ENCODE data around the gene APBA2. TPM values are rescaled to one million over a fixed set of nuclear protein-coding genes. Genes with fewer than 3 reads are reported as not detected.

APBA2 gene
- total RNA-seq, 2 donors from 2014 or later: 0.47 to 0.48 TPM

- H3K36me3 ChIP-seq: no peaks in the 10 kb centered on the region
- H3K4me1 ChIP-seq: no peaks in the 10 kb centered on the region
- no peaks in the 10 kb centered on the region for H3K27me3 ChIP-seq
- H3K27ac ChIP-seq: no peak overlapping the region
- TF ChIP-seq, protein P1, sequence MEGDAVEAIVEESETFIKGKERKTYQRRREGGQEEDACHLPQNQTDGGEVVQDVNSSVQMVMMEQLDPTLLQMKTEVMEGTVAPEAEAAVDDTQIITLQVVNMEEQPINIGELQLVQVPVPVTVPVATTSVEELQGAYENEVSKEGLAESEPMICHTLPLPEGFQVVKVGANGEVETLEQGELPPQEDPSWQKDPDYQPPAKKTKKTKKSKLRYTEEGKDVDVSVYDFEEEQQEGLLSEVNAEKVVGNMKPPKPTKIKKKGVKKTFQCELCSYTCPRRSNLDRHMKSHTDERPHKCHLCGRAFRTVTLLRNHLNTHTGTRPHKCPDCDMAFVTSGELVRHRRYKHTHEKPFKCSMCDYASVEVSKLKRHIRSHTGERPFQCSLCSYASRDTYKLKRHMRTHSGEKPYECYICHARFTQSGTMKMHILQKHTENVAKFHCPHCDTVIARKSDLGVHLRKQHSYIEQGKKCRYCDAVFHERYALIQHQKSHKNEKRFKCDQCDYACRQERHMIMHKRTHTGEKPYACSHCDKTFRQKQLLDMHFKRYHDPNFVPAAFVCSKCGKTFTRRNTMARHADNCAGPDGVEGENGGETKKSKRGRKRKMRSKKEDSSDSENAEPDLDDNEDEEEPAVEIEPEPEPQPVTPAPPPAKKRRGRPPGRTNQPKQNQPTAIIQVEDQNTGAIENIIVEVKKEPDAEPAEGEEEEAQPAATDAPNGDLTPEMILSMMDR (IDR thresholded peaks at IDR 0.05): no peak
- no peak overlapping the region for H3K4me3 ChIP-seq
- DNase-seq (ENCODE audit: low spot score): no peak
- H3K9me3 ChIP-seq: no peaks in the 10 kb centered on the region
These were observed 10.2 kb upstream of the APBA2 start for GRCh38 chr15:28875461-28876000.

DNA sequence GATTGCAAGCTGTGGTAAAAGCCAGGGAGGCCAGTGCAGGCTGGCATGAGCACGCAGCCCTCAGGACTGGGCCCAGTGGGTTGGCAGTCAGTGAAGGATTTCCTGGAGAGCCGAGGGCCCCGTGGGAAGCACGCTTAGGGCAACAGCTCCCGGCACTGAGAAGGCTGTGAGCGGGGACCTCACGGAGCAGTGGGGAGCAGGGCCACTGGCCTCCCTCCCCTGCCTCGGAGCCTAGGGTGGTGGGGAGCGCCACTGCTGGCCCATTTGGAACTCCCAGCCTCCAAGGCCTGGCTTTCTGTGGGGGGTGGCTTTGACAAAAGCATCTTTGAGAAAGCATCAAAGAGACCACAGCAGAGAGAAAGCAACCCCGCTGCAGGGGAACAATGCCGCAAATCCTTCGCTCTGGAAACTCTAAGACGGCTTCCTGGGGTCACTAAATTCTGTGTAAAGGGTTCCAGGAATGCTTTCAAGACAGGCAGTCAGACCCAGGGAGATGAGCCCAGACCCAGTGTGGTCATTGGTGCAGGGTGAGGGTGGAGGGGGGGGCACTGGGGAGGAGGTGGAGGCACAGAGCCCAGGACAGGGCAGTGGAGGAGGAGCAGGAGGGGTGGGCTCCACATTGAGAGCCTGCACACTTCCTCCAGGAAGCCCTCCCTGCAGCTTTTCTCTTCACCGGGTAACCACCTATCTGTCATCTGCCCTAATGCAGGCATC is 9.5 kb upstream of the APBA2 start:
- Histone ChIP-seq H3K4me3 (no peak overlapping the region), H3K27ac (no peak overlapping the region), H3K36me3 (no peaks in the 10 kb centered on the region), H3K9me3 (no peaks in the 10 kb centered on the region), H3K4me1 (no peaks in the 10 kb centered on the region), H3K27me3 (no peaks in the 10 kb centered on the region)
- DNase-seq (ENCODE audit: low spot score): no peak
- TF ChIP-seq, protein P1 (IDR thresholded peaks at IDR 0.05): no peak

- TF ChIP-seq, protein P1 (IDR thresholded peaks at IDR 0.05): no peak
- DNase-seq (ENCODE audit: low spot score): no peak
- no peaks in the 10 kb centered on the region for H3K9me3 ChIP-seq
- H3K4me1 ChIP-seq: no peaks in the 10 kb centered on the region
- no peak overlapping the region for H3K4me3 ChIP-seq
- no peak overlapping the region for H3K27ac ChIP-seq
- no peaks in the 10 kb centered on the region for H3K36me3 ChIP-seq
- no peaks in the 10 kb centered on the region for H3K27me3 ChIP-seq
These were observed 9.0 kb upstream of the APBA2 start for GRCh38 chr15:28876845-28877185.

GRCh38 chr15:28878209-28878608 is 7.6 kb upstream of the APBA2 start:
- no peak for DNase-seq (ENCODE audit: low spot score)
- TF ChIP-seq, protein P1 (IDR thresholded peaks at IDR 0.05): no peak
- Histone ChIP-seq H3K27me3 (no peaks in the 10 kb centered on the region), H3K4me3 (no peak overlapping the region), H3K36me3 (no peaks in the 10 kb centered on the region), H3K27ac (no peak overlapping the region), H3K4me1 (no peaks in the 10 kb centered on the region), H3K9me3 (no peaks in the 10 kb centered on the region)

DNA sequence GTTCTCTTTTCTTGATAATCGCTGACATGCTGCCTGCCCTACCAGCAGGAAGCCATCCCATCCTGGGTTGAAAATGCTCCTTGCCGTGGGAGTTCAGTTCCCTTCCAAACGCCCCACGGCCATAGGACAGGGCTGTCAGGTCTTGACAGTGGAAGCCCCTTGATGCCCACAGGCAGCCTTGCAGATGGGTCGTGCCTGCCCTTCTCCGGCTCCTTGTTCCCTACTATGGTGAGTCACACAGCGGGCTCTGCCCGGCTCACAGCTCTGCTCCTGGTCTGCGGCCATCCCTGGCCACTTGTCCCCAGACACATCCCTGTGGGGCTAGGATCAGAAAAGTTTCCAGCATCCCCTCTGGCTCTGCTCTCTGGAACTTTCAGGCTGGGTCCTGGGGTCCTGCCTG is 6.2 kb upstream of the APBA2 start:
- Histone ChIP-seq H3K27me3 (no peaks in the 10 kb centered on the region), H3K9me3 (no peaks in the 10 kb centered on the region), H3K36me3 (no peaks in the 10 kb centered on the region), H3K4me1 (no peaks in the 10 kb centered on the region), H3K4me3 (no peak overlapping the region), H3K27ac (no peak overlapping the region)
- no peak for DNase-seq (ENCODE audit: low spot score)
- TF ChIP-seq, protein P1 (IDR thresholded peaks at IDR 0.05): no peak

DNA sequence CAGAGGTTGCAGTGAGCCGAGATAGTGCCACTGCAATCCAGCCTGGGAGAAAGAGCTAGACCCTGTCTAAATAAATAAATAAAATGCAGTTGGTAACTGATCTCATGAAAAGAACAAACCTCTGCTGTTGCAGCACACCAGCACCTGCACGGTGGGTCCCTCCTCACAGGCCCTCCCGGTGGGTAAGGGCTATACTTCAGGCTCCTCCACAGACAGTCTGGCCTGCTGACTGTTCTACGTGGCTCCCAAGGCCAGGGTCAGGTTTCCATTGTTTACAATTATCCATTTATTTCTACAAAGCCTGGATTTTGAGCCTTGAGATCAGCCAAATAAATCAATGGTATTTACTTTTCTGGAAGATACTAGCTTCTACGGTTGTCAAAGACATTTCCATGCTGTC is 5.1 kb upstream of the APBA2 start:
- DNase-seq (ENCODE audit: low spot score): no peak
- Histone ChIP-seq H3K27me3 (no peaks in the 10 kb centered on the region), H3K4me3 (no peak overlapping the region), H3K4me1 (peaks cover 0 to 5% of the 10 kb centered on the region in 2 donors), H3K9me3 (no peaks in the 10 kb centered on the region), H3K36me3 (no peaks in the 10 kb centered on the region), H3K27ac (no peak overlapping the region)
- TF ChIP-seq, protein P1 (IDR thresholded peaks at IDR 0.05): no peak

All from right atrium auricular region (tissue), 2 donors.